Neural cell (in vitro differentiated cells): Measurements from ENCODE around the gene ST3GAL5. TPM values are rescaled to one million over a fixed set of nuclear protein-coding genes. Genes with fewer than 3 reads are reported as not detected.
A peak's percentile ranks its signal among the peaks of the same experiment; 100 is the strongest.

Source experiments
- H2AFZ ChIP-seq: fragments of 200-600, 300-800 bp; sonication (generic), shearing (Covaris generic); 2 replicates; pipeline ENCODE4 v1.6.0; 2014; ENCODE audit warnings: low read depth, mild to moderate bottlenecking, antibody characterized with exemption, low read length, moderate library complexity
- H3F3A ChIP-seq: fragments of 200-600 bp; shearing (Covaris generic); 2 replicates; pipeline ENCODE4 v1.6.1; 2016; ENCODE audit warnings: mild to moderate bottlenecking, moderate library complexity, mixed read lengths, antibody characterized with exemption, low read length; ENCODE audit not compliant: insufficient read depth, poor library complexity, severe bottlenecking
- H3K27ac ChIP-seq: fragments of 200-600, 300-800 bp; sonication (generic), shearing (Covaris generic); 2 replicates; pipeline ENCODE4 v1.5.1; 2014; ENCODE audit warnings: mild to moderate bottlenecking, low read length, moderate library complexity
- H3K27me3 ChIP-seq: fragments of 300-800, 200-600 bp; sonication (generic), shearing (Covaris generic); 2 replicates; pipeline ENCODE4 v1.6.0; 2014; ENCODE audit warnings: mild to moderate bottlenecking, low read depth, low read length, moderate library complexity; ENCODE audit not compliant: insufficient read depth
- H3K36me3 ChIP-seq: fragments of 300-800, 200-600 bp; sonication (generic), shearing (Covaris generic); 2 replicates; pipeline ENCODE4 v1.5.1; 2014; ENCODE audit warnings: mild to moderate bottlenecking, antibody characterized with exemption, low read length, moderate library complexity; ENCODE audit not compliant: insufficient read depth
- H3K4me2 ChIP-seq: fragments of 300-800, 200-600 bp; sonication (generic), shearing (Covaris generic); 2 replicates; pipeline ENCODE4 v1.6.0; 2014; ENCODE audit warnings: mild to moderate bottlenecking, low read length
- H3K4me3 ChIP-seq: fragments of 300-800, 200-600 bp; sonication (generic), shearing (Covaris generic); 2 replicates; pipeline ENCODE4 v1.5.1; 2014; ENCODE audit warnings: mild to moderate bottlenecking, low read length, moderate library complexity
- H3K79me2 ChIP-seq: fragments of 200-600 bp; shearing (Covaris generic); replicated peaks from 2 replicates; pipeline ENCODE4 v1.6.0; 2014; ENCODE audit warnings: mild to moderate bottlenecking, low read length, moderate library complexity; ENCODE audit not compliant: insufficient read depth
- H3K9ac ChIP-seq: fragments of 300-800, 200-600 bp; sonication (generic), shearing (Covaris generic); 2 replicates; pipeline ENCODE4 v1.6.1; 2016; ENCODE audit warnings: mild to moderate bottlenecking, low read length, mixed read lengths
- H3K9me2 ChIP-seq: fragments of 200-600 bp; shearing (Covaris generic); 2 replicates; pipeline ENCODE4 v1.6.1; 2016; ENCODE audit warnings: mild to moderate bottlenecking, low read length, mixed read lengths; ENCODE audit not compliant: insufficient read depth
- H3K9me3 ChIP-seq: fragments of 200-600, 300-800 bp; sonication (generic), shearing (Covaris generic); 2 replicates; pipeline ENCODE4 v1.6.1; 2016; ENCODE audit warnings: mild to moderate bottlenecking, mixed run types, low read length, moderate library complexity, mixed read lengths
- H4K20me1 ChIP-seq: fragments of 200-600 bp; shearing (Covaris generic); 2 replicates; pipeline ENCODE4 v1.6.1; 2016; ENCODE audit warnings: mild to moderate bottlenecking, mixed run types; ENCODE audit not compliant: insufficient read depth
- EP300 ChIP-seq: fragments of 450-650 bp; conservative IDR thresholded peaks from 2 replicates; pipeline ENCODE4 v1.6.1; 2014; ENCODE audit warnings: antibody characterized with exemption, mild to moderate bottlenecking, moderate library complexity; ENCODE audit not compliant: poor library complexity, severe bottlenecking
- EZH2 ChIP-seq: fragments of 200-600, 300-800 bp; shearing (Covaris generic), sonication (generic); IDR thresholded peaks from 2 replicates; pipeline ENCODE4 v1.6.1; 2014; ENCODE audit warnings: antibody characterized with exemption, low read length, borderline replicate concordance, mild to moderate bottlenecking; ENCODE audit not compliant: insufficient read depth, poor library complexity, severe bottlenecking
- MXI1 ChIP-seq: fragments of 450-650 bp; conservative IDR thresholded peaks from 2 replicates; pipeline ENCODE4 v1.6.1; 2014; ENCODE audit warnings: antibody characterized with exemption, mild to moderate bottlenecking; ENCODE audit not compliant: poor library complexity, severe bottlenecking
- POLR2AphosphoS5 ChIP-seq: IDR thresholded peaks from 2 replicates; pipeline ENCODE4 v1.6.1; 2012
- RAD21 ChIP-seq: fragments of 450-650 bp; conservative IDR thresholded peaks from 2 replicates; pipeline ENCODE4 v1.6.1; 2014; ENCODE audit warnings: antibody characterized with exemption, mild to moderate bottlenecking, moderate library complexity
- REST ChIP-seq: IDR thresholded peaks from 2 replicates; pipeline ENCODE4 v1.6.1; 2012; ENCODE audit warnings: borderline replicate concordance
- SMC3 ChIP-seq: fragments of 450-650 bp; conservative IDR thresholded peaks from 2 replicates; pipeline ENCODE4 v1.6.1; 2014; ENCODE audit warnings: antibody characterized with exemption, mild to moderate bottlenecking, moderate library complexity; ENCODE audit not compliant: poor library complexity
- TAF1 ChIP-seq: IDR thresholded peaks from 2 replicates; pipeline ENCODE4 v1.6.1; 2012; ENCODE audit warnings: low read depth
- polyA plus RNA-seq: library from polyadenylated mRNA; depleted of rRNA; stranded (reverse); fragments of >200 nt; gene quantifications from 2 replicates; pipeline ENCODE4 v1.2.3, GENCODE V29; 2014
- TF ChIP-seq, protein P1 (sequence below): fragments of 450-650 bp; IDR thresholded peaks from 2 replicates; pipeline ENCODE4 v1.5.1; 2014; ENCODE audit warnings: antibody characterized with exemption, mild to moderate bottlenecking, moderate library complexity; ENCODE audit not compliant: poor library complexity, severe bottlenecking

Gene ST3GAL5
- polyA plus RNA-seq, 1 donor from 2014 or later = 55.6 TPM

DNA sequence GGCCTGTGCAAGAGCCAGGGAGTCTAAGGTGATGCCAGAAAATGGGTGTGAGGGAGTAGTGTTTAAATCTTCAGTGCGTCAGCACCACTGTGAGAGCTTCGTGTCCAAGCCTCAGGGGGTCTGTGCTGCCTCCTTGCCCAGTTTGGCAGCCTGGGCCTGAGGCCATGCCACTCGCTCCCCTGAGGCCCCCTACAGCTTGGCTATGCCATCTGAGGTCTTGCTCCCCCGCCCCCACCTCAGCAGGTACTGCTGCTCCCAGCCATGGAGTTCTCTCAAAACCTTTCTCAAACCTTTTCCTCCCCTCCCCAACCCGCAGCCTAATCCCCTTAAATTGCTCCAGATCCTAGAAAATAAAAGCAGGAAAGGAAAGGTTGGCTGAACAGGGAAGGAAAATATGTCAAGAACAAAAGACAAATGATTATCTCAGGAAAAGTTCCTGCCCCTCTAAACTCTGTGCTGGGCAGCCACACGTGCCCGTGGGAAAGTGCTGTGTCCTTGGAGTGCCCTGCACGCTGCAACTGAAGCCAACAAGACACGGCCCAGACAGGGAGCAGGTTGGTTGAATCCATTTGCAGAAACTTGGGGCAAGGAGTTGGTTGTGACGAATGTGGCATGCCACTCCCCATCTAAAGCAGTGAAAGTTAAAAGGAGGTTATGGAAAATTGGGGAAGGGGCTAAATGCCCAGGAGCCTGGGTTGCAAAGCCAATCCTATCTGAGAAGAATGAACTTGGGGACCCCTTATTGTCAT lies 73.8 kb downstream of the ST3GAL5 start:
- Histone ChIP-seq H3K36me3 (no peaks in the 10 kb centered on the region), H2AFZ (no peak overlapping the region), H3K4me3 (no peak overlapping the region), H4K20me1 (no peaks in the 10 kb centered on the region), H3K9me2 (no peaks in the 10 kb centered on the region), H3K27me3 (no peaks in the 10 kb centered on the region), H3K79me2 (no peaks in the 10 kb centered on the region), H3K27ac (no peak overlapping the region), H3K9ac (no peak overlapping the region), H3K9me3 (no peaks in the 10 kb centered on the region), H3K4me2 (no peak overlapping the region), H3F3A (no peaks in the 10 kb centered on the region)
- TF ChIP-seq EP300 (no peak), SMC3 (no peak), POLR2AphosphoS5 (no peak), EZH2 (no peak), TAF1 (no peak), RAD21 (no peak), REST (no peak), MXI1 (no peak)
- TF ChIP-seq, protein P1, sequence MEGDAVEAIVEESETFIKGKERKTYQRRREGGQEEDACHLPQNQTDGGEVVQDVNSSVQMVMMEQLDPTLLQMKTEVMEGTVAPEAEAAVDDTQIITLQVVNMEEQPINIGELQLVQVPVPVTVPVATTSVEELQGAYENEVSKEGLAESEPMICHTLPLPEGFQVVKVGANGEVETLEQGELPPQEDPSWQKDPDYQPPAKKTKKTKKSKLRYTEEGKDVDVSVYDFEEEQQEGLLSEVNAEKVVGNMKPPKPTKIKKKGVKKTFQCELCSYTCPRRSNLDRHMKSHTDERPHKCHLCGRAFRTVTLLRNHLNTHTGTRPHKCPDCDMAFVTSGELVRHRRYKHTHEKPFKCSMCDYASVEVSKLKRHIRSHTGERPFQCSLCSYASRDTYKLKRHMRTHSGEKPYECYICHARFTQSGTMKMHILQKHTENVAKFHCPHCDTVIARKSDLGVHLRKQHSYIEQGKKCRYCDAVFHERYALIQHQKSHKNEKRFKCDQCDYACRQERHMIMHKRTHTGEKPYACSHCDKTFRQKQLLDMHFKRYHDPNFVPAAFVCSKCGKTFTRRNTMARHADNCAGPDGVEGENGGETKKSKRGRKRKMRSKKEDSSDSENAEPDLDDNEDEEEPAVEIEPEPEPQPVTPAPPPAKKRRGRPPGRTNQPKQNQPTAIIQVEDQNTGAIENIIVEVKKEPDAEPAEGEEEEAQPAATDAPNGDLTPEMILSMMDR = no peak

GRCh38 chr2:85813982-85814801 lies 74.6 kb downstream of the ST3GAL5 start:
- no peak overlapping the region for H2AFZ ChIP-seq

More at GRCh38 chr2:85813982-85814801, 74.6 kb downstream of the ST3GAL5 start:
- Histone ChIP-seq H3K27ac (no peak overlapping the region), H3K79me2 (no peaks in the 10 kb centered on the region), H3K9ac (no peak overlapping the region), H3K4me2 (no peak overlapping the region), H3K4me3 (no peak overlapping the region), H4K20me1 (no peaks in the 10 kb centered on the region), H3K9me2 (no peaks in the 10 kb centered on the region), H3F3A (no peaks in the 10 kb centered on the region), H3K27me3 (no peaks in the 10 kb centered on the region), H3K36me3 (no peaks in the 10 kb centered on the region), H3K9me3 (no peaks in the 10 kb centered on the region)
- TF ChIP-seq SMC3 (peak; percentile 99), REST (no peak), TAF1 (no peak), EP300 (no peak), MXI1 (peak; percentile 14), RAD21 (peak; percentile 96), POLR2AphosphoS5 (no peak), EZH2 (no peak)
- TF ChIP-seq, protein P1 = peak; percentile 94
